Tibial nerve (tissue), 4 donors: Measurements from ENCODE around the gene ABHD17A. TPM values are rescaled to one million over a fixed set of nuclear protein-coding genes. Genes with fewer than 3 reads are reported as not detected.
"Not testable (repeated sequence)": the region's sequence is repeated elsewhere in the genome, so short reads cannot be mapped to it uniquely, and the experiment has no call there.

ENCODE experiments used
- DNase-seq, 2 donors: peaks; one replicate each; pipeline ENCODE4 v3.0.0-alpha.2; 2019; ENCODE audit warnings: low spot score in 2 of 2
- H3K27ac ChIP-seq, 4 donors: fragments of 200-600 bp; sonication (generic) in 3 of 4; one replicate each; pipeline ENCODE4 v1.5.1; 2017 to 2019; ENCODE audit warnings: mild to moderate bottlenecking in 1 of 4
- H3K27me3 ChIP-seq, 2 donors: fragments of 200-600 bp; sonication (generic) in 1 of 2; one replicate each; pipeline versions ENCODE4 v1.5.1 to v1.6.0; 2017 to 2019
- H3K36me3 ChIP-seq, 3 donors: fragments of 200-600 bp; sonication (generic); one replicate each; pipeline ENCODE4 v1.5.1; 2018 to 2019
- H3K4me1 ChIP-seq, 4 donors: fragments of 200-600 bp; sonication (generic) in 3 of 4; one replicate each; pipeline ENCODE4 v1.5.1; 2017 to 2019
- H3K4me3 ChIP-seq, 4 donors: fragments of 200-600 bp; sonication (generic) in 3 of 4; one replicate each; pipeline ENCODE4 v1.5.1; 2017 to 2019; ENCODE audit warnings: mild to moderate bottlenecking in 1 of 4, moderate library complexity in 1 of 4
- H3K9me3 ChIP-seq, 4 donors: fragments of 200-600 bp; sonication (generic) in 3 of 4; one replicate each; pipeline ENCODE4 v1.5.1; 2017 to 2019
- EP300 ChIP-seq, 2 donors: sonication (generic); formaldehyde crosslinking; IDR thresholded peaks; one replicate each; pipeline ENCODE4 v1.6.1; 2017; ENCODE audit warnings: antibody characterized with exemption in 2 of 2, mild to moderate bottlenecking in 1 of 2
- POLR2A ChIP-seq, 2 donors: fragments of 450-650 bp; IDR thresholded peaks; one replicate each; pipeline ENCODE4 v1.6.1; 2017; ENCODE audit warnings: antibody characterized with exemption in 2 of 2, mild to moderate bottlenecking in 2 of 2, moderate library complexity in 2 of 2
- WGBS, 2 donors: methylation state at CpG; one replicate each; pipeline ENCODE4 v1.1.5; 2018; 5-methylcytosine and 5-hydroxymethylcytosine counted together
- total RNA-seq, 4 donors: library from RNA; depleted of rRNA; stranded (reverse); fragments of >200 nt; gene quantifications; one replicate each; pipeline ENCODE4 v1.1.0, GENCODE V29; 2016
- TF ChIP-seq, protein P1 (sequence below), 5 experiments: fragments of 200-600 bp in 3 of 5; fragments of 450-650 bp in 2 of 5; sonication (generic) in 3 of 5; IDR thresholded peaks; one replicate each; pipeline ENCODE4 v1.5.1; 2016 to 2019; ENCODE audit warnings: antibody characterized with exemption in 5 of 5, mild to moderate bottlenecking in 3 of 5, moderate library complexity in 2 of 5

Gene ABHD17A
- total RNA-seq, result 100 to 1,000 TPM; 127 to 165 (median 132) TPM

DNA sequence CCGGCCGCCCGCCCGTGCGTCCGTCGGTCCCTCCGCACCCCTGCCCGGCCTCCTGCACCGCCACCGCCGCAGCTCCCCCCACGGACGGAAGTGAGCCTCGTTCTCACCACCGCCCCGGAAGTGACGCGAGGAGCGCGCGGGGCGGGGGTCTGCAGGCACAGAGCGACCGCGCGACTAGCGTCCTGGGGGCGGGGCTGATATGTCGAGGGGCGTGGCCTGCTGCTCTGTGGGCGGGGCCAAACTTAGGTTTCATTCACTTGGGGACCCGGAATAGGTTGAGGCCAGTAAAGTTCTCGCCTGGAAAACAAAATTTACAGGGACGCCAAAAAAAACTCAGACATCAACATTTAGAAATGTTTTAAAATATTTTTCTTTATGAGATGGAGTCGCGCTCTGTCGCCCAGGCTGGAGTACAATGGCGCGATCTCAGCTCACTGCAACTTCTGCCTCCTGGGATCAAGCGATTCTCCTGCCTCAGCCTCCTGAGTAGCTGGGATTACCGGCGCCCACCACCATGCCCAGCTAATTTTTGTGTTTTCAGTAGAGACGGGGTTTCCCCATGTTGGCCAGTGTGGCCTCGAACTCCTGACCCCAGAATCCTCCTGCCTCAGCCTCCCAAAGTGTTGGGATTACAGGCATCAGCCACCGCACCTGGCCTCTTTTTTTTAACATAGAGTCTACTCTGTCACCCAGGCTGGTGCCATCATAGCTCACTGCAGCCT is at the start of gene ABHD17A:
TSS of gene ABHD17A (minus strand) at position 99 of the 722 bp plus-strand sequence. CDS start 3,930 bp downstream, outside the sequence.
- Histone ChIP-seq H3K27ac (peak within 1 kb of the TSS; percentile 64 to 89 (median 84)), H3K4me3 (peak within 1 kb of the TSS; percentile 58 to 88 (median 76)), H3K4me1 (peaks cover 0 to 52% (median 31%) of the 10 kb centered on the region in 4 donors)
- H3K27me3 ChIP-seq, H3K9me3 ChIP-seq, H3K36me3 ChIP-seq: not testable (repeated sequence)
- TF ChIP-seq EP300 (IDR thresholded peaks at IDR 0.05), result peak; percentile 88 to 90
- TF ChIP-seq POLR2A (IDR thresholded peaks at IDR 0.05), result peak; percentile 56 to 87
- WGBS, 2 donors, result 25 to 36% methylated on average over 23 to 32 of the region's 46 CpGs
- peak; percentile 91 to 93 for DNase-seq

DNA sequence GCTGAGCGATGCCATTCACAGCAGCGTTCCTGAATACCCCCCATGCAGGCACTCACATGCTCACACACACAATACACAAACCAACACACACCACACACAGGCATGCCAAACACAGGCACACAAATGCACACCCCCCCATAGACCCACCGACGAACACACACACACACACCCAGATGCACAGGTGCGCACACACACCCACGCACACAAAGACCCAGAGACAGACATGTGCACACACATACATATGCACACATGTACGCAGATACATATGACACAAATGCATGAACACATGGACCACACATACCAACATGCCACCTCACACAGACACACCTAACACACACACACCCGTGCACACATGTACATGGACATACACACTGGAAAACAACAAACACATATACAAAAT is 48.6 kb upstream of the ABHD17A start:
- no peak for DNase-seq
- Histone ChIP-seq H3K27ac (no peak overlapping the region), H3K9me3 (no peaks in the 10 kb centered on the region), H3K36me3 (no peaks in the 10 kb centered on the region), H3K4me1 (peaks cover 0 to 16% (median 8%) of the 10 kb centered on the region in 4 donors), H3K27me3 (no peaks in the 10 kb centered on the region), H3K4me3 (no peak overlapping the region)
- WGBS, 2 donors, result 88 to 90% methylated on average over 8 of the region's 8 CpGs
- TF ChIP-seq POLR2A (IDR thresholded peaks at IDR 0.05), result no peak
- TF ChIP-seq EP300 (IDR thresholded peaks at IDR 0.05), result no peak
- TF ChIP-seq, protein P1, sequence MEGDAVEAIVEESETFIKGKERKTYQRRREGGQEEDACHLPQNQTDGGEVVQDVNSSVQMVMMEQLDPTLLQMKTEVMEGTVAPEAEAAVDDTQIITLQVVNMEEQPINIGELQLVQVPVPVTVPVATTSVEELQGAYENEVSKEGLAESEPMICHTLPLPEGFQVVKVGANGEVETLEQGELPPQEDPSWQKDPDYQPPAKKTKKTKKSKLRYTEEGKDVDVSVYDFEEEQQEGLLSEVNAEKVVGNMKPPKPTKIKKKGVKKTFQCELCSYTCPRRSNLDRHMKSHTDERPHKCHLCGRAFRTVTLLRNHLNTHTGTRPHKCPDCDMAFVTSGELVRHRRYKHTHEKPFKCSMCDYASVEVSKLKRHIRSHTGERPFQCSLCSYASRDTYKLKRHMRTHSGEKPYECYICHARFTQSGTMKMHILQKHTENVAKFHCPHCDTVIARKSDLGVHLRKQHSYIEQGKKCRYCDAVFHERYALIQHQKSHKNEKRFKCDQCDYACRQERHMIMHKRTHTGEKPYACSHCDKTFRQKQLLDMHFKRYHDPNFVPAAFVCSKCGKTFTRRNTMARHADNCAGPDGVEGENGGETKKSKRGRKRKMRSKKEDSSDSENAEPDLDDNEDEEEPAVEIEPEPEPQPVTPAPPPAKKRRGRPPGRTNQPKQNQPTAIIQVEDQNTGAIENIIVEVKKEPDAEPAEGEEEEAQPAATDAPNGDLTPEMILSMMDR (IDR thresholded peaks at IDR 0.05), result no peak

DNA sequence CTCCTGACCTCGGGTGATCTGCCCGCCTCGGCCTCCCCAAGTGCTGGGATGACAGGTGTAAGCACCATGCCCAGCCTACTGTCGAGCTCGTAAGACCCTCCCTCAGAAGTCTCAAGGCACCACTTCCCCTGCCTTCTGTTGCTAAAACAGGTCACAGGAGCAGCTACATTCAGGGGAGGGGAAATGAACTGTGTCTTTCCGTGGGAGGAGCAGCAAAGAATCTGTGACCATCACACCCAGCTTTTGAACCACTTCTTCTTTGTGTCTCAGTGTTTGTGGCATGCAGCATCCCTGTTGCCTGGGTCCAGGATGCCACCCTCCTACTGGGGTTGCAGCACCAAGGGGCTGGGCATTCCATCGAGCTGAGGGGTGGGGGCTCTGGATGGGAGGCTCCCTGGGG is 47.9 kb upstream of the ABHD17A start:
- Histone ChIP-seq H3K27me3 (no peaks in the 10 kb centered on the region), H3K36me3 (no peaks in the 10 kb centered on the region), H3K9me3 (no peaks in the 10 kb centered on the region), H3K4me1 (peaks cover 0 to 17% (median 9%) of the 10 kb centered on the region in 4 donors), H3K4me3 (no peak overlapping the region), H3K27ac (no peak overlapping the region)
- DNase-seq, result no peak
- TF ChIP-seq EP300 (IDR thresholded peaks at IDR 0.05), result no peak
- no peak for TF ChIP-seq POLR2A (IDR thresholded peaks at IDR 0.05)
- TF ChIP-seq, protein P1 (IDR thresholded peaks at IDR 0.05), result no peak
- WGBS, 2 donors, result 59 to 75% methylated on average over 6 of the region's 7 CpGs

DNA sequence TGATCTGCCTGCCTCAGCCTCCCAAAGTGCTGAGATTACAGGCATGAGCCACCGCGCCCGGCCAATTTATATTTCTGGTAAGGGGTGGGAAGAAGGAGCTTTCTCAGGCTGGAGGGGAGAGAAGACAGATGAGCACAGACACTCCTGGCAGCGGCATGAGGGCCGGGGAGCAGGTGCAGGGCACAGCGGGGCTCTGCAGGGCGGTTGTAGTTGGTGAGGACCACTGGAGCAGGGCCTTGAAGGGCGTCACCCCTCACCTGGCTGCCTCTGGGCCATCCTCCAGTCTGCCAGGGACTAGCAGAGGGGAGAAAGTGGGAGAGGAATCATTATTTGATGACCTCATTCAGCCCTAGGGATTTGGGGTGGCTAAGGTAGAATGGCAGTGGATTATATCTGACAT is 47.1 kb upstream of the ABHD17A start:
- Histone ChIP-seq H3K4me1 (peaks cover 0 to 17% (median 9%) of the 10 kb centered on the region in 4 donors), H3K27me3 (no peaks in the 10 kb centered on the region), H3K27ac (no peak overlapping the region), H3K4me3 (no peak overlapping the region), H3K36me3 (no peaks in the 10 kb centered on the region), H3K9me3 (no peaks in the 10 kb centered on the region)
- WGBS, 2 donors, result 86% methylated on average over 8 of the region's 8 CpGs
- TF ChIP-seq, protein P1 (IDR thresholded peaks at IDR 0.05), result no peak
- TF ChIP-seq POLR2A (IDR thresholded peaks at IDR 0.05), result no peak
- TF ChIP-seq EP300 (IDR thresholded peaks at IDR 0.05), result no peak
- DNase-seq, result no peak

DNA sequence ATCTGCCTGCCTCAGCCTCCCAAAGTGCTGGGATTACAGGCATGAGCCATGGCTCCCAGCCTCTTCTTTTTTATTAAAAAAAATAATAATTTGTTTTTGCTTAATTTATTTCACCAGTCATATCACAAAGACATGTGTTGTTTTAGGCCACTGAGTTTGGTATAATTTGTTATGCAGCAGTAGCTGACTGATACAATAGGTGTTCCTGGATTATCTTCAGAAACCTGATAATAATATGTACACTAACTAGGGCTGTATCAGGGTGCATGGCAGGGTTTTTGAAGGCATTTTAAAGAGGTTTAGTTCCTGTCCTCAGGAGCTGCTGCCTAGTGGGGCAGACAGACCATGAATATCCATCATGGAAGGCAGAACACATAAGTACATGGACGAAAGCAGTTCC is 46.1 kb upstream of the ABHD17A start:
- H3K36me3 ChIP-seq, result no peaks in the 10 kb centered on the region
- peaks cover 0 to 17% (median 9%) of the 10 kb centered on the region in 4 donors for H3K4me1 ChIP-seq
- no peak for DNase-seq
- TF ChIP-seq EP300 (IDR thresholded peaks at IDR 0.05), result no peak
- no peak for TF ChIP-seq POLR2A (IDR thresholded peaks at IDR 0.05)
- TF ChIP-seq, protein P1 (IDR thresholded peaks at IDR 0.05), result no peak
- H3K27ac ChIP-seq, result no peak overlapping the region
- no peaks in the 10 kb centered on the region for H3K27me3 ChIP-seq
- no peak overlapping the region for H3K4me3 ChIP-seq
- WGBS, 2 donors, result 93 to 100% methylated on average over 1 of the region's 1 CpG
- no peaks in the 10 kb centered on the region for H3K9me3 ChIP-seq
